ENCODE data around the gene DYSF. TPM values are rescaled to one million over a fixed set of nuclear protein-coding genes. Genes with fewer than 3 reads are reported as not detected.
"Not testable (repeated sequence)": the region's sequence is repeated elsewhere in the genome, so short reads cannot be mapped to it uniquely, and the experiment has no call there.

Gene DYSF
- total RNA-seq, 1 donor from 2014 or later: 11.1 TPM

DNA sequence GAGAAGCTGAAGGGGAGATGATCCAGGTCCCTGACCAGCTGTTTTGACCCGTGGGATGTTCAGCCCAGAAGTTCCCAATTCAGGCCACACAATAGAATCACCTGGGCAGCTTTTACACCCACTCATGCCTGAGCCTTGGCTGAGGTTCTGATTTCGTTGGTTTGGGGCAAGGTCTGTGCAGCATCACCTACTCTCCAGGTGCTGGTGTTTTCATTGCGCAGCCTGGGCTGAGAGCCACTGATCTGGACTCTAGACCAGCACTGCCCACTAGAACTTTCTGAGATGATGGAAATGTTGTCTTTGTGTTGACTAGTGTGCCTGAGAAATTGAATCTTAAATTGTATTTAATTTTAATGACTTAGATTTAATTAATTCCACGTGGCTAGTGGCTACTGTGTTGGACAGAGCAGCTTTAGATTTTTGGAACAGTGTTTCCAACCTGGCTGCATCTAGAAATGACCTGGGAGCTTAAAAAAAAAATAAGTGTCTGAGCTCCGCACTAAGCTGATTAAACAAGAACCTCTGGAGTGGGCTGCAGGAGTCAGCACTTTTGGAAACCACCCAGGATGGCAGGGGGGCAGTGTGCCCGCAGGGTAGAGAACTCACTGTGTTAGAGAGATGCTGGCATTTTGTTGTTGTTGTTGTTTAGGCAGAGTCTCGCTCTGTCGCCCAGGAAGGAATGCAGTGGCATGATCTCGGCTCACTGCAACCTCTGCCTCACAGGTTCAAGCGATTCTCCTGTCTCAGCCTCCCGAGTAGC lies 33.7 kb downstream of the DYSF start:
- Mint-ChIP-seq H3K27ac (ENCODE audit: unreplicated experiment) (no peak overlapping the region), H3K4me1 (ENCODE audit: low read depth, unreplicated experiment) (peaks cover 4% of the 10 kb centered on the region), H3K27me3 (ENCODE audit: unreplicated experiment) (peaks cover 5% of the 10 kb centered on the region), H3K9me3 (ENCODE audit: unreplicated experiment) (no peaks in the 10 kb centered on the region), H3K4me3 (ENCODE audit: unreplicated experiment) (no peak overlapping the region), H3K36me3 (ENCODE audit: unreplicated experiment) (no peaks in the 10 kb centered on the region)
- TF ChIP-seq, protein P1, sequence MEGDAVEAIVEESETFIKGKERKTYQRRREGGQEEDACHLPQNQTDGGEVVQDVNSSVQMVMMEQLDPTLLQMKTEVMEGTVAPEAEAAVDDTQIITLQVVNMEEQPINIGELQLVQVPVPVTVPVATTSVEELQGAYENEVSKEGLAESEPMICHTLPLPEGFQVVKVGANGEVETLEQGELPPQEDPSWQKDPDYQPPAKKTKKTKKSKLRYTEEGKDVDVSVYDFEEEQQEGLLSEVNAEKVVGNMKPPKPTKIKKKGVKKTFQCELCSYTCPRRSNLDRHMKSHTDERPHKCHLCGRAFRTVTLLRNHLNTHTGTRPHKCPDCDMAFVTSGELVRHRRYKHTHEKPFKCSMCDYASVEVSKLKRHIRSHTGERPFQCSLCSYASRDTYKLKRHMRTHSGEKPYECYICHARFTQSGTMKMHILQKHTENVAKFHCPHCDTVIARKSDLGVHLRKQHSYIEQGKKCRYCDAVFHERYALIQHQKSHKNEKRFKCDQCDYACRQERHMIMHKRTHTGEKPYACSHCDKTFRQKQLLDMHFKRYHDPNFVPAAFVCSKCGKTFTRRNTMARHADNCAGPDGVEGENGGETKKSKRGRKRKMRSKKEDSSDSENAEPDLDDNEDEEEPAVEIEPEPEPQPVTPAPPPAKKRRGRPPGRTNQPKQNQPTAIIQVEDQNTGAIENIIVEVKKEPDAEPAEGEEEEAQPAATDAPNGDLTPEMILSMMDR (IDR thresholded peaks at IDR 0.05; ENCODE audit: partially characterized antibody, unreplicated experiment): no peak
- no peak for DNase-seq

DNA sequence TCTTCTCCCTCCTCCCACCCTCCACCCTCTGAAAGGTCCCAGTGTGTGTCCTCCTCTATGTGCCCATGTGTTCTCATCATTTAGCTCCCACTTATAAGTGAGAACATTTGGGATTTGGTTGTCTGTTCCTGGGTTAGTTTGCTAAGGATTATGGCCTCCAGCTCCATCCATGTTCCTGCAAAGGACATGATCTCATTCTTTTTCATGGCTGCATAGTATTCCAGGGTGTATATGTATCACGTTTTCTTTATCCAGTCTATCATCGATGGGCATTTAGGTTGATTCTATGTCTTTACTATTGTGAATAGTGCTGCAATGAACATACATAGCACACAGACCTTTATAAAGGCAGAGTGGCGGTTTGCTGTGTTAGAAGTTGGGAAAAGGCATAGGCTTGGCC lies 38.2 kb downstream of the DYSF start:
- not testable (repeated sequence) for H3K27me3 Mint-ChIP-seq (ENCODE audit: unreplicated experiment); H3K27ac Mint-ChIP-seq (ENCODE audit: unreplicated experiment); H3K36me3 Mint-ChIP-seq (ENCODE audit: unreplicated experiment); H3K4me3 Mint-ChIP-seq (ENCODE audit: unreplicated experiment); DNase-seq; H3K9me3 Mint-ChIP-seq (ENCODE audit: unreplicated experiment); H3K4me1 Mint-ChIP-seq (ENCODE audit: low read depth, unreplicated experiment)

DNA sequence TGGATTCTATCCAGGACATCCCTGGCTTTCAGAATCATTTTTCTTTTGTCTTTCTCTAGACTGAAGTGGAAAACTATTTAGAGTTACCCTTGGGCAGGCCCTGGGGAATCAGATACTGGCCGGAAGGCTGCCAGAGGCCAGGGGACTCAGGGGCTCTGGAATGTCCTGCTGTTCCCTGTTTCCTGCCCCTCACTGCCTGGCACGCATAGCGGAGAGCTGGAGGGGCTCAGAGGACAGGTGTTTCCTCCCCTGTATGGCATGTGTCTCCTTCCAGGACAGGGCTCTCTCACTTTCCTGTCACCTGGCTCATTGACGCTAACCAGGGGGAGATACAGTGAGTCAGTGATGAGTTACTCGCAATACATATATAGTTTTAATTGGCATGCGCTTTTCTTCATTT lies 38.8 kb downstream of the DYSF start:
- Mint-ChIP-seq H3K4me3 (ENCODE audit: unreplicated experiment) (no peak overlapping the region), H3K27me3 (ENCODE audit: unreplicated experiment) (no peaks in the 10 kb centered on the region), H3K27ac (ENCODE audit: unreplicated experiment) (no peak overlapping the region), H3K4me1 (ENCODE audit: low read depth, unreplicated experiment) (no peaks in the 10 kb centered on the region), H3K36me3 (ENCODE audit: unreplicated experiment) (no peaks in the 10 kb centered on the region), H3K9me3 (ENCODE audit: unreplicated experiment) (no peaks in the 10 kb centered on the region)
- TF ChIP-seq, protein P1 (IDR thresholded peaks at IDR 0.05; ENCODE audit: partially characterized antibody, unreplicated experiment): no peak
- DNase-seq: no peak

DNA sequence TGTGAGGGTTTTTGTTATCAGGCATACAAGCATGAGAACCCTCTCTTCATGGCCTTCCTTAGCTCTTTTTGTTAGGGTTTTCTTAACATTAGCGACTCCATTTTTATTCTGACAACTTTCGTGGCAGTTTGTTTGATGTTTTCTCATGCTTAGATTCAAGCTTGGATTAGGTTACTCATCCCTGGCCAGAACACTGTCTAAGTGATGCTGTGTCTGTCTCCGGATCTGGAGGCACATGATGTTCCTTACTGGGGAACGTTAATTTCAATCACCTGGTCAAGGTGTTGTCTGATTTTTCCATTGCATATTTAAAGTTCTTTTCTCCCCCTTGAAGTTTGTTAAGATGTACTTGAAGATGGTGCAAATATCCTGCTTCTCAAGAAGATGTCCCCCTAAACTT lies 40.7 kb downstream of the DYSF start:
- Mint-ChIP-seq H3K4me1 (ENCODE audit: low read depth, unreplicated experiment) (no peaks in the 10 kb centered on the region), H3K27ac (ENCODE audit: unreplicated experiment) (no peak overlapping the region), H3K4me3 (ENCODE audit: unreplicated experiment) (no peak overlapping the region), H3K36me3 (ENCODE audit: unreplicated experiment) (no peaks in the 10 kb centered on the region), H3K9me3 (ENCODE audit: unreplicated experiment) (no peaks in the 10 kb centered on the region), H3K27me3 (ENCODE audit: unreplicated experiment) (no peaks in the 10 kb centered on the region)
- TF ChIP-seq, protein P1 (IDR thresholded peaks at IDR 0.05; ENCODE audit: partially characterized antibody, unreplicated experiment): no peak
- DNase-seq: no peak

DNA sequence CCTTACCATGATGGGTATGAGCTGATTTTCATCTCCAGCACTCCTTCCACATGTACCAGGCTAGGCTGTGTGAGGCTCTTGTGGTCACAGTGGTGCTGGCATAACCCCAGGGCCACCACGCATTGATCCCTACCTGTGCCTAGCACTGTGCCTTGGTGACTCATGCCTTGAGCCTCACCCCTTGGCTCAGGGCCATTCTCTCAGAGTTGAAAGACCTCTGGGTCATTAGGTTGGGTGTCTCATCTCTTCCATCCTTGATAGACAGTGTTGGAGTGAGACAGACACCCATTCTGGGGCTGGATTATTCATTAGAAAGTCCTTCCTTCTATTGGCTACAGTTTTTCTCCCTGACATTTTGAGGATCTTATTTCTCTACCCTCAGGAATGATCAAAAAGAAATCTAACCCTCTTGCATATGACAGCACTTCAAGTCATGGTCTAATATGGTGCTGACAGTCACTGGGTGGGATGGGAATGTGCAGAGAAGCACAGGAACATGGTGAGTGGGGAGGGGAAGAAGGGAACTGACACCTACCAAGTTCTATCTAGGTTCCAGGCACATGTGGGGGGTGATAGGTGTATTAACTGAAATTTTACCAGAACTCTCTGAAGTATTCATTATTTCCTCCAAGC lies 41.3 kb downstream of the DYSF start:
- Mint-ChIP-seq H3K4me1 (ENCODE audit: low read depth, unreplicated experiment) (no peaks in the 10 kb centered on the region), H3K9me3 (ENCODE audit: unreplicated experiment) (no peaks in the 10 kb centered on the region), H3K27me3 (ENCODE audit: unreplicated experiment) (no peaks in the 10 kb centered on the region), H3K36me3 (ENCODE audit: unreplicated experiment) (no peaks in the 10 kb centered on the region), H3K27ac (ENCODE audit: unreplicated experiment) (no peak overlapping the region), H3K4me3 (ENCODE audit: unreplicated experiment) (no peak overlapping the region)
- TF ChIP-seq, protein P1 (IDR thresholded peaks at IDR 0.05; ENCODE audit: partially characterized antibody, unreplicated experiment): no peak
- DNase-seq: no peak
